ENCODE data around the gene SOX21.

GRCh38 chr13:94673851-94674250, 38.5 kb downstream of the SOX21 start:
- TF ChIP-seq, protein P1, sequence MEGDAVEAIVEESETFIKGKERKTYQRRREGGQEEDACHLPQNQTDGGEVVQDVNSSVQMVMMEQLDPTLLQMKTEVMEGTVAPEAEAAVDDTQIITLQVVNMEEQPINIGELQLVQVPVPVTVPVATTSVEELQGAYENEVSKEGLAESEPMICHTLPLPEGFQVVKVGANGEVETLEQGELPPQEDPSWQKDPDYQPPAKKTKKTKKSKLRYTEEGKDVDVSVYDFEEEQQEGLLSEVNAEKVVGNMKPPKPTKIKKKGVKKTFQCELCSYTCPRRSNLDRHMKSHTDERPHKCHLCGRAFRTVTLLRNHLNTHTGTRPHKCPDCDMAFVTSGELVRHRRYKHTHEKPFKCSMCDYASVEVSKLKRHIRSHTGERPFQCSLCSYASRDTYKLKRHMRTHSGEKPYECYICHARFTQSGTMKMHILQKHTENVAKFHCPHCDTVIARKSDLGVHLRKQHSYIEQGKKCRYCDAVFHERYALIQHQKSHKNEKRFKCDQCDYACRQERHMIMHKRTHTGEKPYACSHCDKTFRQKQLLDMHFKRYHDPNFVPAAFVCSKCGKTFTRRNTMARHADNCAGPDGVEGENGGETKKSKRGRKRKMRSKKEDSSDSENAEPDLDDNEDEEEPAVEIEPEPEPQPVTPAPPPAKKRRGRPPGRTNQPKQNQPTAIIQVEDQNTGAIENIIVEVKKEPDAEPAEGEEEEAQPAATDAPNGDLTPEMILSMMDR (IDR thresholded peaks at IDR 0.05) = no peak
- no peak for TF ChIP-seq POLR2AphosphoS5 (IDR thresholded peaks at IDR 0.05)
- TF ChIP-seq POLR2A (IDR thresholded peaks at IDR 0.05) = no peak
- no peak for TF ChIP-seq EP300 (IDR thresholded peaks at IDR 0.05; ENCODE audit: low read depth)
